Thymus (tissue), 11 donors: ENCODE results near the gene CUEDC1. TPM values are rescaled to one million over a fixed set of nuclear protein-coding genes. Genes with fewer than 3 reads are reported as not detected.
"Not testable (repeated sequence)": the region's sequence is repeated elsewhere in the genome, so short reads cannot be mapped to it uniquely, and the experiment has no call there.

Source experiments
- DNase-seq, 9 donors: peaks; one replicate each; pipeline ENCODE4 v3.0.0-alpha.2; 2013; ENCODE audit warnings: low spot score in 9 of 9, low read depth in 6 of 9, missing footprints in 1 of 9
- H3K27ac ChIP-seq, 2 donors: one replicate each; pipeline ENCODE4 v1.5.1; 2013; ENCODE audit warnings: control low read depth in 1 of 2, low read depth in 1 of 2, low read length in 1 of 2, mild to moderate bottlenecking in 1 of 2, moderate library complexity in 1 of 2
- H3K27me3 ChIP-seq, 2 donors: one replicate each; pipeline ENCODE4 v1.5.1; 2013; ENCODE audit warnings: low read length in 1 of 2; ENCODE audit not compliant: control insufficient read depth in 2 of 2, insufficient read depth in 1 of 2
- H3K36me3 ChIP-seq, 2 donors: one replicate each; pipeline ENCODE4 v1.5.1; 2013; ENCODE audit warnings: low read length in 1 of 2, mild to moderate bottlenecking in 1 of 2, moderate library complexity in 1 of 2; ENCODE audit not compliant: control insufficient read depth in 2 of 2, insufficient read depth in 2 of 2
- H3K4me1 ChIP-seq, 2 donors: one replicate each; pipeline ENCODE4 v1.5.1; 2013; ENCODE audit warnings: low read length in 2 of 2; ENCODE audit not compliant: control insufficient read depth in 2 of 2, insufficient read depth in 2 of 2
- H3K4me3 ChIP-seq, 2 donors: one replicate each; pipeline ENCODE4 v1.5.1; 2013; ENCODE audit warnings: low read length in 2 of 2, control low read depth in 1 of 2, mild to moderate bottlenecking in 1 of 2
- H3K9me3 ChIP-seq, 2 donors: one replicate each; pipeline ENCODE4 v1.5.1; 2013; ENCODE audit warnings: low read length in 1 of 2, mild to moderate bottlenecking in 1 of 2; ENCODE audit not compliant: control insufficient read depth in 2 of 2, insufficient read depth in 1 of 2
- WGBS: extraction: QIAGEN DNeasy Blood & Tissue Kit; methylation state at CpG from one replicate; pipeline ENCODE4 v1.1.7; 2013; 5-methylcytosine and 5-hydroxymethylcytosine counted together
- polyA plus RNA-seq: library from polyadenylated mRNA; stranded (reverse); fragments of 200-250 nt; gene quantifications from one replicate; pipeline ENCODE4 v1.2.3, GENCODE V29; 2013
- total RNA-seq: library from RNA; stranded (reverse); fragments of 120-200 nt; gene quantifications from one replicate; pipeline ENCODE4 v1.2.4, GENCODE V29; 2013
- donor health status: healthy.

The CUEDC1 gene
- total and polyA plus RNA-seq, 2 donors = 3.1 to 19.3 TPM

GRCh38 chr17:57979076-57979475 lies 23.9 kb upstream of the CUEDC1 start:
- Histone ChIP-seq H3K27me3 (no peaks in the 10 kb centered on the region), H3K27ac (no peak overlapping the region), H3K36me3 (peaks cover 53 to 73% of the 10 kb centered on the region in 2 donors), H3K4me1 (peaks cover 3 to 5% of the 10 kb centered on the region in 2 donors), H3K4me3 (no peak overlapping the region), H3K9me3 (no peaks in the 10 kb centered on the region)
- WGBS = 95% methylated on average over 1 of the region's 1 CpG
- no peak for DNase-seq

DNA sequence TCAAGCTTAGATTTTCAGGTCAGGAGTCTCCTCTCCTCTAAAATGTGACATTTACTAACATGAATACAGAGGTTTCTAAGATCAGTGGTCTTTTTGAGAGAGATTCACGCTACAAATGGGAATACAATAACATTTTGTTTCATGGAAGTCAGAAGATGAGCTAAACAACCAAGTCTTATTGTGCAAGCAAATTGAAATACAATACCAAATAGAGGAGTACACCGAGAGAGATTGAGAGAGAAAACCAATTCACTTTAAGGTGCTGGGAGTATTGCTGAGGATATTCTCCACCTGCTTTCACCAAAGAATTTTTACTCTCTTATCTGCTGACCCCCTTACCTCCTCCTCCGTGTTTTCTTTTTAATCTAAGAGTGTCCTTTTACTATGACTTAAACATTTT lies 21.4 kb upstream of the CUEDC1 start:
- H3K36me3 ChIP-seq = peaks cover 51 to 73% of the 10 kb centered on the region in 2 donors
- no peaks in the 10 kb centered on the region for H3K27me3 ChIP-seq
- WGBS = 96% methylated on average over 3 of the region's 3 CpGs
- no peaks in the 10 kb centered on the region for H3K9me3 ChIP-seq
- H3K4me3 ChIP-seq = no peak overlapping the region
- H3K4me1 ChIP-seq = no peaks in the 10 kb centered on the region
- DNase-seq = no peak
- no peak overlapping the region for H3K27ac ChIP-seq

GRCh38 chr17:57975044-57975443 lies 19.8 kb upstream of the CUEDC1 start:
- WGBS = 97% methylated on average over 1 of the region's 1 CpG
- no peak for DNase-seq
- H3K27ac ChIP-seq = peak overlapping the region in 1 of 2 donors; percentile 5

DNA sequence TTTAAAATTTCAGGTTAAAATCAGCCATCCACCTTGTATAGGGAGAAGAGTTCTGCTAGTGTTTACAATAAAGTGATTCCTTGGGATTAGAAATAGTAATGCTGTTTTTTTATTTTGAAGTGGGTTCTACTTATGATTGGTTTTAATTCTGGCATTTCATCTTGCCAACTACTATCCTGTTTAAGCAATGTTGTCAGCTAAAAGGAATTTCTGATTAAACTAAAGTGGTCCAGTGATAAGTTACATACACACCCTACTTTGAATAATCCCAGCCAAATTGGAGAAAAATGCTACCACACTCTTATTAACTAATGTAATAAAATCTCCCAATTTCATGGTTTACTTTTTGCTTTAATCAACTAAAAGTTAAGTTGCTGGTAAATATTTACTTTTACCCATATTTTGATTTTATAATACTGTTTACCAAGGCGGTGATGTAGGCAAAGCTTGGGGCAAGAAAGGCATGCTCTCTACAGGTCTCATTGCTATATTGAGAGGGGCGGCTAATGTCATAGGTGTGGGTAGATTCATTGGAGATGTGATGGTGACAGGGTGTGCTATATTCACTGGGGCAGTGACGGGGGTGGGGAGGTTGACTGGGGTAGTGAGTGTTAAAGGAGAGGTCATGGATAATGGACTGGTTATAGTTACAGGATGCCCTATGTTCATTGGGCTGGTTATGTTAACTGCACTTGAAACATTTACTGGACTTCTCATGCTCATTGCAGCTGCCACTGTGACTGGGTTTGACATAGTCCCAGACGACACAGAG lies 19.0 kb upstream of the CUEDC1 start:
- not testable (repeated sequence) for H3K9me3 ChIP-seq, H3K27ac ChIP-seq, H3K4me3 ChIP-seq, H3K27me3 ChIP-seq, DNase-seq, H3K4me1 ChIP-seq
- peaks cover 50 to 64% of the 10 kb centered on the region in 2 donors for H3K36me3 ChIP-seq
- WGBS = 97% methylated on average over 4 of the region's 4 CpGs

More at GRCh38 chr17:57975044-57975443, 19.8 kb upstream of the CUEDC1 start:
- Histone ChIP-seq H3K4me3 (no peak overlapping the region), H3K36me3 (peaks cover 53 to 64% of the 10 kb centered on the region in 2 donors), H3K9me3 (no peaks in the 10 kb centered on the region), H3K4me1 (no peaks in the 10 kb centered on the region), H3K27me3 (no peaks in the 10 kb centered on the region)

DNA sequence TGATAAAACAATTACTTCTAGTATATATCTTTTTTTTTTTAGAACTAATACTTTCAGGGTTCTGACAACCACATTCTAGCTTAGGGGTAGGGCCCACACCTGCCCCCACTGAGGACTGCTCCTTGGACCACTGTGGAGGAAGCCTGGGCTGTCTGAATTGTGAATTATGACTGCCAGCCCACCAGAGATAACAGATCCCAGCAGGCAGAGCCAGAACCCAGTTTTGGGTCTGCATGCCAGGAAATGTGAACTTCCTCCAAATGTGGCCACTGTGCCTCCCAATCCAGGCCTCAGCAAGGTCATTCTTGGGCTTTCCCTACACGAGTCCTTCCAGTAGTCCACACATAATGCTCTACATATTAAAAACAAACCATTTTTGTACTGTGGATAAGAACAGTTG lies 16.9 kb upstream of the CUEDC1 start:
- WGBS = 96% methylated on average over 1 of the region's 1 CpG
- DNase-seq = no peak
- H3K27ac ChIP-seq = no peak overlapping the region
- H3K36me3 ChIP-seq = peaks cover 34 to 46% of the 10 kb centered on the region in 2 donors
- H3K27me3 ChIP-seq = no peaks in the 10 kb centered on the region
- no peak overlapping the region for H3K4me3 ChIP-seq
- no peaks in the 10 kb centered on the region for H3K9me3 ChIP-seq
- H3K4me1 ChIP-seq = no peaks in the 10 kb centered on the region

DNA sequence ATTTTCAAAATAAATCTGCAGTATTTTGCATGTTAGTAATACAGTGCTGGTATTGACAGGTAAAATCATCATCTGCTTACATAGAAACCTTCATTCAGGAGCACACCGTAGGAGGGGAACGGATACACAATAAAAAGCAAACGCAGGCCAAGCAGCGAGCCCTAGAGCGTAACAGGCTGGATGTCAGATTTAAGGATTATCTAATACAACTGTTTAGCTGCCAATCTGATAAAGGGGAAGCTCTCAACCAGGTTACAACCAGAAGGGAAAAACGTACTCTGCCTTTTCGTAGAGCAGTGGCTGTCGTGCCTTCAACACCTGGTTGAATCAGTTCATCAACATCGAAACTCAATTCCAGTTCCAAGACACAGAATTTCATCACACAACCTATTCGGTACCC lies 16.4 kb upstream of the CUEDC1 start:
- DNase-seq = no peak
- H3K4me3 ChIP-seq = no peak overlapping the region
- H3K36me3 ChIP-seq = peaks cover 30 to 40% of the 10 kb centered on the region in 2 donors
- no peaks in the 10 kb centered on the region for H3K27me3 ChIP-seq
- peak overlapping the region in 1 of 2 donors; percentile 31 for H3K27ac ChIP-seq
- 89% methylated on average over 10 of the region's 10 CpGs for WGBS
- H3K9me3 ChIP-seq = no peaks in the 10 kb centered on the region
- H3K4me1 ChIP-seq = no peaks in the 10 kb centered on the region

DNA sequence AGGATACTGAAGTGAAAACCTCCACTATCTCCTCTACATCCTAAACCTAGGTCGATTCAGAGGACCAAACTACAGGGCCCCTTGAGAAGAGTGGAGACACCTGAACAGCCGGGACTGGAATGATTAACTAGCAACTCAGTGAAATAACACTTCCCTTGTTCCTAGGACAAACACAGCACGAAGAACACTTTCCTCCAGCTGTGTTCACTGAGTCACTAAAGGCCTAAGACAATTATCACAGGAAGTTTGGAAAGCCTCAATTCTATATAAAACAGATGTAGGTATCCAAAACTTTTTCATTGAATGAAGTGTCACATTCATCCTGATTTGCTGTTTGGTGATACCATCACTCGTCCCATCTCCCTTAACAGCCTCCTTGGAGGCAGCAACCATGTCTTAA lies 15.5 kb upstream of the CUEDC1 start:
- H3K27me3 ChIP-seq = no peaks in the 10 kb centered on the region
- DNase-seq = no peak

DNA sequence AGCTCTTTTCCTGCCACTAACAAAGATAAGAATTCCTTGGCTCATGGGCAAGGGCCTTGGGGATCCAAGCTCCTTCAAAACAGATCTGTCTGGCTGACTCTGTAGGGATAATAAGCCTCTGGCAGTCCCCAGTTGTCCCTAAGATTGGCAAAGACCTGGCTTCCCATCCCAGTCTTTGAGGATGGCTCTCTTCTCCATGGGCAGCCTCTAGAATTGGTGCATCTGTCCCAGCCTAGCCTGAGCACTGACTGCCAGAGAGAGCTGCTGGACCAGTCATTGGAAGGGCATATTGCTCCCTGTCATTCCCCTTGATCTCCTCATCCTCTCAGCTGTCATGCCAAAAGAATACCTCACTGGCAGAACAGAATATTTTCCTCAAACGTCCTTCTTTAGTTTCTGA lies 13.2 kb upstream of the CUEDC1 start:
- no peak overlapping the region for H3K4me3 ChIP-seq
- H3K9me3 ChIP-seq = no peaks in the 10 kb centered on the region
- 74% methylated on average over 1 of the region's 1 CpG for whole genome bisulfite sequencing
- no peak overlapping the region for H3K27ac ChIP-seq
- no peak for DNase-seq
- H3K36me3 ChIP-seq = peaks cover 9 to 15% of the 10 kb centered on the region in 2 donors
- no peaks in the 10 kb centered on the region for H3K4me1 ChIP-seq
- no peaks in the 10 kb centered on the region for H3K27me3 ChIP-seq

More for the DNA sequence above, 15.5 kb upstream of the CUEDC1 start:
- no peaks in the 10 kb centered on the region for H3K4me1 ChIP-seq
- H3K9me3 ChIP-seq = no peaks in the 10 kb centered on the region
- no peak overlapping the region for H3K27ac ChIP-seq
- H3K36me3 ChIP-seq = peaks cover 25 to 32% of the 10 kb centered on the region in 2 donors
- H3K4me3 ChIP-seq = no peak overlapping the region
- WGBS = 90% methylated on average over 4 of the region's 4 CpGs

- 96% methylated on average over 5 of the region's 5 CpGs for WGBS
- Histone ChIP-seq H3K36me3 (peaks cover 4% of the 10 kb centered on the region in 2 donors), H3K9me3 (no peaks in the 10 kb centered on the region), H3K27me3 (peaks cover 0 to 8% of the 10 kb centered on the region in 2 donors), H3K27ac (no peak overlapping the region), H3K4me1 (no peaks in the 10 kb centered on the region), H3K4me3 (no peak overlapping the region)
- no peak for DNase-seq
Measured at GRCh38 chr17:57966875-57967274, 11.7 kb upstream of the CUEDC1 start.
